HEK293T (cell line): Measurements from ENCODE around the gene JPH2.

Source experiments
- ARNT ChIP-seq: fragments of 450-650 bp; IDR thresholded peaks from 2 replicates; pipeline ENCODE4 v1.6.1; 2017; ENCODE audit warnings: mild to moderate bottlenecking
- BHLHE40 ChIP-seq: fragments of 450-650 bp; IDR thresholded peaks from 2 replicates; pipeline ENCODE4 v1.6.1; 2016; ENCODE audit warnings: mild to moderate bottlenecking, moderate library complexity, borderline replicate concordance
- L3MBTL2 ChIP-seq: fragments of 450-650 bp; conservative IDR thresholded peaks from 2 replicates; pipeline ENCODE4 v1.6.1; 2016; ENCODE audit warnings: mild to moderate bottlenecking
- TARDBP ChIP-seq: fragments of 450-650 bp; IDR thresholded peaks from 2 replicates; pipeline ENCODE4 v1.6.1; 2016

- TF ChIP-seq L3MBTL2 (no peak), BHLHE40 (no peak), TARDBP (no peak), ARNT (no peak)
Observed at GRCh38 chr20:44206132-44206531, 19.1 kb upstream of the JPH2 start.
